Measurements from ENCODE around the gene CTNNA2.

- TF ChIP-seq CTCF (IDR thresholded peaks at IDR 0.05): no peak
- TF ChIP-seq POLR2A (IDR thresholded peaks at IDR 0.05): no peak
Measured at GRCh38 chr2:79966369-79966768, 453.5 kb downstream of the CTNNA2 start.

All from right lobe of liver (tissue), 4 donors.